ENCODE results near the gene RNF40.

RNF40 gene

DNA sequence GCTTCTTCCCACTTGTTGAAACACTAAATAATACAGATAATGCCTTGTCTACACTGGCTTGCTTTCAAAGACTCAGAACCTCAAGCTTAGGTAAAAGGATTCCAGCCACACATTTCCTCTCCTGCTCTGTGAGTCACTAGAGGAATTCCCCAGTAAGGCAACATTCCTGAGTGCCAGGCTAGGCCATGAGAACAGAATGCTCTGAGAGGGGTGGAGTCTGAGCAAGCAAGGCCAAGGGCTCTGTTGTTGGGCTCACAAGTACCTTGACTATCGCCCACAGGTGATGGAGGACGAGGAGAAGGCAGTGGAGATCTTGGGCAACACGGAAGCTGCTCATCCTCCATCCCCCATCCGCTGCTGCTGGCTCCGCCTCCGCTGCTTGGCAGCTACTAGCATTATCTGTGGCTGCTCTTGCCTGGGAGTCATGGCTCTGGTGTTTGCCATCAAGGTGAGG, 20.6 kb upstream of the RNF40 start:
- no peak for DNase-seq

DNA sequence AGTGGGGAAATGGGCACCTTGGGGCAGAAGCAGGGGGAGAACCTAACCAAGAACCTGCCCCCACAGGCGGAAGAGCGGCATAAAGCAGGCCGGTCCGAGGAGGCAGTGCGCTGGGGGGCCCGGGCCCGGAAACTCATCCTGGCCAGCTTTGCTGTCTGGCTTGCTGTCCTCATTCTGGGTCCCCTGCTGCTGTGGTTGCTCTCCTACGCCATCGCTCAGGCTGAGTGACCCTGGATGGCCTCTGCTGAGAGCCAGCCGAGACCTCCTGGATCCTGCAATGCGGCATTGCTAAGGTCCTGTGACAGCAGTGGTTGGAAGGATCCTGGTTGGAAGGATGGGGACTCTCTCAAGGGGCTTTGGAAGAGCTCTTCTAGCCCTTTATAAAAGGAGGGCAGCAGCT, 18.4 kb upstream of the RNF40 start:
- no peak for DNase-seq

DNA sequence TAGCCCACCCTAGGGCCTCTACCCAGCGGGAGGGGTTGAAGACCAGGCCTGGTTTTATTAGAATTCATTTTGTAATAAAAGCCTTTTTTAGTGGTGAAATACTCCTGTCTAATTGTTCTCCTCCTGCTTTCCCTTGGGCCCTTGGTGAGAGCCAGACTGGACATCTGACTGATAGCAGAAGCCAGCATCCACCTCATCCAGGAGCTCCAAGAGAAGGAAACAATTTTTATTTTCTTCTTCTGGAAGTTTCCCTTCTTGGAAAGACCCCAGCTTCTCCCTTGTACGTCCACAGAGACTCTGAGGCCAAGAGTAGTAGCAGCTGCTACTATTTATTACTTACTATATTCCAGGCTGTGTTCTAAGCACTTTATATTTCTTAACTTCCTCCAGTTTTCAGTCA, 17.9 kb upstream of the RNF40 start:
- no peak for DNase-seq

DNA sequence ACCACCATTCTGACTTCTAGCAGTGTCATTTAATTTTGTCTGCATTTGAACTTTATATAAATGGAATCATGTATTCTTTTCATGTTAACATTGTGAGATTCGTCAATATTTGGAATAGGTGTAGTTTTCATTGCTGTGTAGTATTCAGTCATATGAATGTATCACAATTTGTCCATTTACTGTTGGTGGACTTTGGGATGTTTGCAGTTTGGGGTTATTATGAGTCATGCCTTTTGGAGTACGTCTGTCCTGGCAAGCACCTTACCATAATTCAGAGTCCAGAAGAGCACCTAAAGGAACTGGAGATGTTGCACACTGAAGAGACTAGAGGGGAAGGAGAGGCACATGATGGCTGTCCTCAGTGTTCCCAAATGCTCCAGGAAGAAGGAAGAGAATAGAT, 17.0 kb upstream of the RNF40 start:
- no peak for DNase-seq

DNA sequence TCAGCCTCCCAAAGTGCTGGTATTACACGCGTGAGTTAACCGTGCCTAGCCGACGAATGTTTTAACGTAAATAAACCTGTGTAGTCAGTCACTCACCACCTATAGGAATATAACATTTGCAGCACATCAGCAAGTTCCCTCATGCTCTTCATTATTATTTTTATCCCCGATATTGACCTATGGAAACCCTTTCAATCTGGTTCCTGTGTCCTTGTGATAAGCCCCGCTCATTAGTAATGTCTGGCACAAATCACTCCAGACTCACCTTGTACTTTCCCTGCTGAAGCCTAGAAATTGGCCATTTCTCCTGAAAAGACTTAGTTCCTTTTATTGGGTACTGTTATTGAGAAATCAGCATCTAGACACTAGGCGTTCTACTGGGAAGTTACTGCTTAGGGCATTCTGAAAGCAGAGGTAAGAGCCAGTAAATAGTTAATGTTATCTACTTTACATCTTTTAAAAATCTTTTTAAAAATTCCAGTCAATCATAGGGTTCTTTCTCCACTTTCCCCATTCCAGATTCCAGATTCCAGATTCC, 15.4 kb upstream of the RNF40 start:
- DNase-seq, result no peak

DNA sequence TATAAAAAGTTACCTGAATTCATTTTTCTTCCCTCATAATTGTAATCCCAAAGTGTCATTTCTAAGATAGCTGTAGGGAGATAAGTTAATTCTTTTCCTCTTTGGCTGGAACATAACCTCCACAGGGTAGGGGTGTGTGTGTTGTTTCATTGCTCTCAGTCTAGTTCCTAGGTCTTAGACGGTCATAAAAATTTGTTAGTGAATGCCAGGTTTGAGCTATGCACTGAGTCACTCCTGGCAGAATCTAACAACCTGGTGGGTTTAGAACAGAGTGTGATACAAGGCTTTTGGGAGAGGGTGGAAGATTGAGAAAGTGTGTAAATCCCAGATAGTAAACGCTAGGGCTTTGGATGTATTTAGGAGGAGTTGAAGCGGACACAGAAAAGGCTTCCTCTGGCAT, 14.8 kb upstream of the RNF40 start:
- DNase-seq, result no peak

DNA sequence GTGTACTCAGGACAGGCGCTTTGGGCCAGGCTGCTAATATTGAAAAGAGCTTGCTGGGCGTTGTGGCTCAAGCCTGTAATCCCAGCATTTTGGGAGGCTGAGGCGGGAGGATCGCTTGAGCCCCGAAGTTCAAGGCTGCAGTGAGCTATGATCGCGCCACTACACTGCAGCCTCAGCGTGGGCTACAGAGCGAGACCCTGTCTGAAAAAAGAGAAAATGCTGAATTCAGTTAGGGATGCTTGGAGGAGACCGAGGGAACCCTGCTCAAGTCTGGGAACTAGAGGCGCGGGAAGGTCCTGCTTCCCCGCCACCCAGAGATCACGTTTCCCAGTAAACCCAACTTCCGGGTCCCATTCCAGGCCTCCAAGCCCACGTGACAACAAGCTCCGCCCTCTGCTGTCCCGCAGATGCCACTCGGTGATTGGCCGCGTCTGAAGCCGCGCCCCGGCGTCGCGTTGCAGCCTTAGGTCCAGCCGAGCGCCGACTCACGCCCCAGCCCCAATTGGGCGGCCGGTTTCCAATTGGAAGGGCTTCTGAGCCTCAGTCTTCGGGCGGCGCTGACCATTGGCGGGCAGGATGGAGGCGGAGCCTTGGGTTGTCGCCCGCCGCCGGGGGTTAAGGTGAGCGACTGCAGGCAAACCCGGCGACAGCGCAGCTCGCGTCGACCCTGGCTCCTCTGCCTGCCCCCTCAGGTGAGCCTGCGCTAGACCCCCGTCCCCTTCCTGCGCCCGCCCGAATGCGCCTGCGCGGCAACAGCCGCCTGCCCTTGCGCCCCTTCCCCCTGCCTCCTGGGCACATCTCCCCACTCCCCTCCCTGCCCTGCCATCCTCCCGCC, 14.1 kb upstream of the RNF40 start, which contains the start of gene PHKG2:
Gene PHKG2, plus strand, starts transcription at position 627 of the 835 bp plus-strand sequence. CDS start 396 bp downstream, outside the sequence.
- peak; percentile 89 for DNase-seq

DNA sequence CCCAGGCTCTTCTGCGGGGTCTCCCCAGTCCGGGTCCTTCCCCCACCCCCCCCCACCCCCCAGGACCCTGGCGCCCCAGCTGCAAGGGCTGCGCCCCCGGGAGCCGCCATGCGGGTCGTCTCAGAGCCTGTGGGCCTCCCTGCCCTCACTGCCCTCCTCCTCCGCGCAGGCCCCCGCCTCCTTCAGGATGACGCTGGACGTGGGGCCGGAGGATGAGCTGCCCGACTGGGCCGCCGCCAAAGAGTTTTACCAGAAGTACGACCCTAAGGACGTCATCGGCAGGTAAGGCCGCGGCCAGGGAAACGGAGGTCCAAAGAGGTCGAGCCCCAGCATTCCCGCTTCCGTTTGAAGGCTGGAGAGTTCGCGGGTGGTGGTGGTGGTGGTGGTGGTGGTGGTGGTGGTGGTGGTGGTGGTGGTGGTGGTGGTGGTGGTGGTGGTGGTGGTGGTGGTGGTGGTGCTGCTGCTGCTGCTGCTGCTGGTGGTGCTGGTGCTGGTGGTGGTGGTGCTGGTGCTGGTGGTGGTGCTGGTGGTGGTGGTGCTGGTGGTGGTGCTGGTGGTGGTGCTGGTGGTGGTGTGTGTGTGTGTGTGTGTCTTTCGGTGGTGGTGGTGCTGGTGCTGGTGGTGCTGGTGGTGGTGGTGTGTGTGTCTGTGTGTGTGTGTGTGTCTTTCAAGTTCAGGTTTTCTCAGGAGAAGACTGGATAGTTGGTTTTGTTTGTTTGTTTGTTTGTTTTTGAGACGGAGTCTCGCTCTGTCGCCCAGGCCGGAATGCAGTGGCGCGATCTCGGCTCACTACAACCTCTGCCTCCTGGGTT, 13.3 kb upstream of the RNF40 start:
- DNase-seq, result no peak

DNA sequence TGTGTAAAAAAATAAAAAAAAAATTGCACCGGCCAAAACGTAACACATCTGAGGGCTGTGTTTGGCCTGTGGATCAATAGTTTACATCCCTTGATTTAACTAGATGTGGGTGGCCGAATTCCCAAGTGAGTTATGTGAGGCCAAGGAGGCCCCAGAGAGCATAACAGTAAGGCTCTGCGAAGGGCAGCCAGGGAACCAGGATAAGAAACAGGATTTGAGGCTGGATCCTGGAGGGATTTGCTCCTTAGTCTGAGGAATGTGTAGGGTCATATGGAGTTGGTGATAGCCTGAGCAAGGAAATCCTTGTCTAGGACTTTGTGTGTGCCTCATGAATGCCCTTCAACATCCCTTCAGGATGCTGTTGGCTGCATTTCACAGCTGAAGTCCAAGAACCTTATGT, 11.9 kb upstream of the RNF40 start:
- no peak for DNase-seq

DNA sequence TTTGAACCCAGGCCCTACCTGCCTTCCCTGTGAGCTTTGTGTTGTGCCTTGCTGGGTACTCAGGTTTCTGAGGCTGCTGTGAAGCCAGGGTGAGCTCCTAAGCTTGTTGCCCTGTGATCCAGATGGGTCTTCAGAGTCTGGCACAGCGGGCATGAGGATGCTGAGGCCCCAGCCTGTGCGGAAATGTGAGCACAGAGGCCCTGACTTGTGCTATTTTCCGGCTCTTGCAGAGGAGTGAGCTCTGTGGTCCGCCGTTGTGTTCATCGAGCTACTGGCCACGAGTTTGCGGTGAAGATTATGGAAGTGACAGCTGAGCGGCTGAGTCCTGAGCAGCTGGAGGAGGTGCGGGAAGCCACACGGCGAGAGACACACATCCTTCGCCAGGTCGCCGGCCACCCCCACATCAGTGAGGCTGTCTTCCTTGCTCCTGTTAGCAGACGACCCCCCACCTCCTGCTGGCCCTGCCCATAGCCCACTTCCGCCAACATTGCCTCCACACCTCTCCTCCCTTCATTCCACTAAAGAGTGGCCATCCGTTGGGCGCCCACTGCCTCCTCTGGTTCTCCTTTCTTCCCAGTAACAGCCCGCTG, 11.2 kb upstream of the RNF40 start:
- no peak for DNase-seq

DNA sequence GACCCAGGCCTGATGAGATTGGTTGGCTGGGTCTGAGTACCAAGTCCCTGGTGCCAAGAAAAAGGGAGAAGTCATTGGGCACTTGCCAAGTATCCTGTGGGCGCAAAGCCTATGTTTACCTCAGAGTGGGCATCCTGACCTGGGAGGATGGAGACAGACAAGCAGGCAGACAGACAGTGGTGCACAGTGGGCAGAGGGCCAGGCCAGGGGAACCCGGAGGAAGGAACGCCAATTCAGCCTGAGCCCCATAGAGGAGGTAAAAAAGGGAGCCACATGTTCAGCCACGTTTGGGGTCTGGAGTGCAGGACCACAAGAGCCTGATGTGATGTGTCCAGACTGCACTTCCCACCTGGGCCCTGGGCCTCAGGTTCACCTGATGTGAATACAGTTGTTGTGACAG, 8.5 kb upstream of the RNF40 start:
- DNase-seq, result no peak

DNA sequence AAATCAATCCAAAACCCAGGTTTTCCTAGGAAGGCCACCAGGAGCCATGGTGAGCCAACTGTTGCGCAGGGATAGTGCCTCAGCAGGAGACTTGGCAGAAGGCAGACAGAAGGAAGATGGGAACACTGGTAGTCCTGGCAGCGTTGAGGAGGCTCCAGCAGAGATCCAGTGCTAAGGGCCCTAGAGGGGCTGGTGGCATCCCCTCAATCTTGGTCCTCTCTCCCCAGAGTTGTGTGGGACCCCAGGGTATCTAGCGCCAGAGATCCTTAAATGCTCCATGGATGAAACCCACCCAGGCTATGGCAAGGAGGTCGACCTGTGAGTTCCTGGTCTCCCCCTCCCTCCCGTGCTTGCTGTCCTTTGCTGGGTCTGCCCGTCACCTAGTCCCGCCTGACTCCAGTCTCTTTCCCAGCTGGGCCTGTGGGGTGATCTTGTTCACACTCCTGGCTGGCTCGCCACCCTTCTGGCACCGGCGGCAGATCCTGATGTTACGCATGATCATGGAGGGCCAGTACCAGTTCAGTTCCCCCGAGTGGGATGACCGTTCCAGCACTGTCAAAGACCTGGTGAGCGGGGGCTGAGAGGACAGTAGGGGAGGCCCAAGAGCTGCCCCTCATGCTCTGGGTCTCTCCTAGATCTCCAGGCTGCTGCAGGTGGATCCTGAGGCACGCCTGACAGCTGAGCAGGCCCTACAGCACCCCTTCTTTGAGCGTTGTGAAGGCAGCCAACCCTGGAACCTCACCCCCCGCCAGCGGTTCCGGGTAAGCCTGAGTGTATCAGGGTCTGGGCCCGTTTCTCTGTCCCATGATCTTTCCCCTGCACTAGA, 6.0 kb upstream of the RNF40 start:
- DNase-seq, result no peak

DNA sequence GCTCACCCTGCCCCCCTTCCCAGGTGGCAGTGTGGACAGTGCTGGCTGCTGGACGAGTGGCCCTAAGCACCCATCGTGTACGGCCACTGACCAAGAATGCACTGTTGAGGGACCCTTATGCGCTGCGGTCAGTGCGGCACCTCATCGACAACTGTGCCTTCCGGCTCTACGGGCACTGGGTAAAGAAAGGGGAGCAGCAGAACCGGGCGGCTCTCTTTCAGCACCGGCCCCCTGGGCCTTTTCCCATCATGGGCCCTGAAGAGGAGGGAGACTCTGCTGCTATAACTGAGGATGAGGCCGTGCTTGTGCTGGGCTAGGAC, 5.4 kb upstream of the RNF40 start:
- no peak for DNase-seq

DNA sequence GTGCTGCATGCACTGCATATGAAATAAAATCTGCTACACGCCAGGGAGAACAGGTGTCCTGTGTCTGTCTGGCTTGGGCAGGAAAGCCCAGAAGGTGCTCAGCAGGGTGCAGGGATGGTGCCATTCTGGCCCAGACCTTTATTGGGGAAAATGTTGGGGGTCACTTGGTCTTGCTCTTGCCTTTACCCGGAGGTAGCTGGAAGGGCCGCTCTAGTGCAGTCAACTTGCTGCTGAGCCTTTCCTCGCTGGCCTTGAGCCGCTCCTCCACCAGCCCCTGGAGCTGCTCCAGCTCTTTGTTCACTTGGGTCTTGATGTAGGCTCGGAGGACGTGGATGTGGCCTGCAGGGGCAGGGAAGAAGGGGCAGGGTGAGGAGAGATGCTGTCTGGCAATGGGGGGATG, 4.8 kb upstream of the RNF40 start:
- no peak for DNase-seq

DNA sequence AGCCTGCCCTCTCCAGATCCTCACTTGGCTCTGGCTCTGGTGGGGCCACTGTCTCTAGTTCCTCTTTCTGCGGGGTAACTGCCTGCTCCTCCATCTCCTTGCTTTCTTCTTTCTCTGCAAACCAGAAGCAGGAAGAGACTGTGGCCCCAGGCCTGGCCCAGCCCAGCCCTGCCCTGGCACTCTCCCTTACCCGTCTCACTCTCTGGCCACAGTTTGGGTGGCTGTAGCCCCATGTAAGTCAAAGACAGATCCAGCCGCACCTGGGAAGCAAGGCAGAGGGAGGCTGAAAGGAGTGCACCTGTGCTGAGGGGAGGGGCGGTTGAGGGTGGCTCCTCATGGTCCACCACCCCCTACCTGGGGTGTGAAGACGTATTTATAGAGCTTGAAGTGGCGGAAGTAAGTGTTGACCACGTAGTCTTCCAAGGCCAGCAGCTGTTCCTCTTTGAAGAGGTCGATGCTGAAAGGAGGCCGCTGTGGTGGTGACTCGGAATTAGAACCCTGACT, 3.1 kb upstream of the RNF40 start:
- no peak for DNase-seq

DNA sequence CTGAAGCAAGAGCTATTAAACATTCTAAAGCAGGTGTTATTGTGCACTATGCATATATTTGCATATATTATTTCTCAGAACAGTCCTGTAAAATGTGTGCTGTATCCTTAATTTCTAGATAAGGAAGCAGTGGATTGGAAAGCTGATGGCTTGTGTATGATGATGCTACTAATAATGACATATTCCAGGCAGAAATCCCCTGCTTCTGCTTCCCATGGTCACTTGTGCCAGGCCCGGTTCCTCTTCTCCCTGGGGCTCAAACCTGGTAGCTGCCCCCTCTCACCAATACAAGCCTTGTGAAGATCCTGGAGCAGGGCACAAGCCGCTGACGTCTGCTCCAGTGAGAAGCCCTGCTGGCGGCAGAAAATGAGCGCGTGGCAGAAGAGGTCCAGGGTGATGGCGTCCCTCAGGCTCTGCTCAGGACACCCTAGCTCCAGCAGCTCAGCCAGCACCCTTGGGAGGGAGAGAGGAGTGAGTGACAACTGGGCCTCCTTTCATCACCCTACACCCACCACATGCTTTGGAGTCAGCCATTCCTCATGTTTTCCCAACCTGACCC, 2.0 kb upstream of the RNF40 start:
- DNase-seq, result no peak

DNA sequence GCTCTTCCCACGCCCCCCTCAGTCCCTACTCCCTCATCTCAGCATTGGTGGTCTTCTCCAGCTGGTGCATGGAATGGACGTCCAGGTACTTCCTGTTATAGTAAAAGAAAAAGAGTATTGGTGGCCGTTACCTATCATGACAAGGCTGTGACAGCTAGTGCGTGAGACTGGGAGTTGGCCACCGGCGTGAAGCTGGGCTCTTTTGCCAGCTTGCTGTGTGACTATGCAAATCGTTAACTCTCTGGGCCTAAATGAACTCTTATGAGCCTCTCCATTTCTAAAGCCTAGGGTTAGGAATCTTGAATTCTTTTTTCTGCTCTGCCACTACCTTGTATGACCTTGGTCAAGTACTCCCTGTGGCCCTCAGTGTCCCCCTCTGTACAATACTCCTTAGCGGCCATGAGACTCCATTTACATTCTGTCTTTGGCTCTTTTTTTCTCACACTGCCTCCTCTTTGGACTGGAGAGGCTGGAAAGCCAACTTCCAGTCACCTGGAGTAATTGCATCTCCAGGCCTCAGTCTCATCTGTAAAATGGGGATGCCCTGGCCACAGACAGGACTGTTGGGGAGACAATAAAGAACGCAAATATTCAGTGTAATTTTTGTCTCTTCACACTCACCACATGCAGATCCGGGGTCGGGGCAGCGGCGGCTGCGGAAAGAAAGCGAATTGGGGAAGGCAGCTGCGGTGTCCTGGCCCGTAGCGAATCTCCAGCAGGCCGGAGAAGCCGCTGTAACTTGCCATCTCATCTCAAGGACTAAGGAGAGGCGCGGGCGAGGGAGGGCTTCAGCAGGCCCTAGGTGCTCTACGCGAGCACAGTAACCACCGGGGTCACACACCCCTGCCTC, 1.3 kb upstream of the RNF40 start:
- DNase-seq, result no peak

DNA sequence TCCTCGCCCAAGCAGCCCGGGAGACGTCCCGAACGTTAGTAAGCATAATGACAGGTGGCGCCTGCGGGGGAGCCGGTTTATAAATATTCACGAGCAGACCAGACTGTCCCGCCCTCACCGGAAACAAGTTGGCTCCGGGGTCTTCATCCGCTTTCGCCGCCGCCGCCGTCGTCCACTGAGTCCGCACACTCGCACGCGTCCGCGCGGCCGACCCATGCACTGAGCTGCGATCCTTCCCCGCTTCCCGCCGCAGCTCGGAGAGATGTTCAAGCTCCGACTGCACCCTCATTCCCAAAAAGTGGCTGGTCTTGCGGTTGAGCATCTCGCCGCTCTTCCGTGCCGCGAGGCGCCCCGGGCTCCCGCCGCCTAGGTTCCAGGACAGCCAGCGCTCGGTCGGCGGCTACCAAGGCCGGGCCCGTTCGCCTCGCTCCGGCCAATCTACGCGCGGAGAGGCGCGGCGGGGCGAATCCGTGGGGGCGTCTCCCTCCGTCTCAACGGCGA, 645 bp upstream of the RNF40 start:
- DNase-seq, result peak in 1 of 2 experiments; percentile 18

DNA sequence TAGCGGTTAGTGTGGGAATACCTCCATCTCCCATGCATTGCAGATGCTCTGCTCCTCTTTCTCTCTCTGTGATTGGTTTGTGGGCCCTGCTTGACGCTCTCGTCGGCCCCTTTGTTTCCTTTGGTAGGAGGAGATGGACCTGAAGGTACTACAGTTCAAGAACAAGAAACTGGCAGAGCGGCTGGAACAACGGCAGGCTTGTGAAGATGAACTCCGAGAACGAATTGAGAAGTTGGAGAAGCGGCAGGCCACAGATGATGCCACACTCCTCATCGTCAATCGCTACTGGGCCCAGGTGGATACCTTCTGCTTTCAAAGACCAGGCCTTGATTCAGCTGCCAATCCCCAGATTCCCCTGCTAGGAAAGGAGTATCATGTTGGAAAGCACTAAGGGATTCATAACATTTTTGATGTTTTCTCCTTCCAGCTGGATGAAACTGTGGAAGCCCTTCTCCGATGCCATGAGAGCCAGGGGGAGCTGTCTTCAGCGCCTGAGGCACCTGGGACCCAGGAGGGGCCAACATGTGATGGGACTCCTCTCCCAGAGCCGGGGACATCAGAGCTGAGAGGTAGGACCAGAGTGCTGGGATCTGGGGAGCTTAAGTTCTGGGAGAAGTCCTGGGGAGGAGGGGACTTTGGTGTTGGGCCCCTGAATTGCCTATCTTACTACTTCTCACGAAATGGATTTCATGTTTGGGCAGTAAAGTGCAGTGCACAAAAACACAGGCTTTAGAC, 1.0 kb downstream of the RNF40 start:
- no peak for DNase-seq

DNA sequence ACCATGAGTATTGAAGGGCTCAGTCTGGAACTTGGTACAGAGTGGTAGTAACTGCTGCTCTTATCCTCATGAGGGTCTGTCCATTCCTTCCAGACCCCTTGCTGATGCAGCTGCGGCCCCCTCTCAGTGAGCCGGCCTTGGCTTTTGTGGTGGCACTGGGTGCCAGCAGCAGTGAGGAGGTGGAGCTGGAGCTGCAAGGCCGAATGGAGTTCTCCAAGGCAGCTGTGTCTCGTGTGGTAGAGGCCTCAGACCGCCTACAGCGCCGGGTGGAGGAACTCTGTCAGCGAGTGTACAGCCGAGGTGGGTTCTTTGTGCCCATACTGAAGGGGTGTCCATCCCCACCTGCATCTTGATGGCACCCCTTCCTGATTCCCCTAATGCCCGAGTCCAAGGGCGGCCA, 2.0 kb downstream of the RNF40 start:
- no peak for DNase-seq
